GM12891 (cell line): ENCODE results near the gene NDUFB1.
A peak's percentile ranks its signal among the peaks of the same experiment; 100 is the strongest.

Source experiments
- POLR2A ChIP-seq: IDR thresholded peaks from 2 replicates; pipeline ENCODE4 v1.6.1; 2011; ENCODE audit warnings: low read depth, low read length, control low read depth
- POLR2AphosphoS5 ChIP-seq: IDR thresholded peaks from 2 replicates; pipeline ENCODE4 v1.6.1; 2011; ENCODE audit warnings: low read depth, low read length, control low read depth

DNA sequence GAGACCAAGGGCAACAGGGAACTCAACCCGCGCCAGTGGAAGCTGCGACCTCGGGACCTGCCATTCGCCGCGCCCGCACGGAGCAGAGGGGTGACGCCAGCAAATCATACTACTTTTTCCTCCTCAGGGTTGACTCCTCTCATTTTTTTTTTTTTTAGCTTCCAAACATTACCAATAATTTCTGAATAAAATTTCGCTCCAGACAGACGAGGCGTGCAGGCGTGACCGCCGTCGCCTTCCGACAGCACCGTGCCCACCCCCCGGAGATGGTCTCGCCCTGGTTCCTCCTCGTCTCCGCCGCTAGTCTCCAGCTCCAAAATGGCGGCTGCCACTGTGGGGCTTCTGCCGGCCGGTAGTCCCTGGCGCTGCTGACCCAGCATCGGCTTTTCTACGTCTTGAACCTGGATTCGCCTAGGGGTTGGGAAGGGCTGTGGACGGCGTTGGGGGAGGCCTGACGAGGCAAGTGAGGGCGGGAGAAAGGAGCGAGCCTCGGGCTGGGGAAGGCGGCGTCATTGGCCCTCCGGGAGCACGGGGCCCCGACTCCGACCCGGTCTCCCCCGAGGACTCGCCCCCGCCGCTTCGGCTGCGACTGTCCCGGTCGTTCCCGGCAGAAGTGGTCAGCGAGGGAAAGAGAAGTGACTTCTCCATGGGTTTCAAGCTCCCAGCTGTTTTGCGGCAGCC lies at the start of gene NDUFB1, which contains the start of gene CPSF2:
- peak; percentile 97 for TF ChIP-seq POLR2A
- peak; percentile 94 for TF ChIP-seq POLR2AphosphoS5
